GM23338 (cell line): ENCODE data around the gene AQP9. TPM values are rescaled to one million over a fixed set of nuclear protein-coding genes. Genes with fewer than 3 reads are reported as not detected.

Experiments used
- ATAC-seq: fragments of 200-7000 bp; cut with Tn5 transposase; 3 replicates; pipeline ENCODE4 v1.9.1; 2020
- DNase-seq: peaks from one replicate; pipeline ENCODE4 v3.0.0-alpha.2; 2015; ENCODE audit warnings: low spot score
- H2AFZ ChIP-seq: fragments of 200-600 bp; sonication (generic); 2 replicates; pipeline ENCODE4 v1.8.0; 2016; ENCODE audit warnings: antibody characterized with exemption, mild to moderate bottlenecking, moderate library complexity
- H3F3A ChIP-seq: fragments of 200-600 bp; sonication (generic); replicated peaks from 2 replicates; pipeline ENCODE4 v1.8.0; 2017; ENCODE audit warnings: antibody characterized with exemption, mixed run types, low read depth
- H3K27ac ChIP-seq: fragments of 200-600 bp; sonication (generic); 2 replicates; pipeline ENCODE4 v1.6.1; 2016; ENCODE audit warnings: low read depth
- H3K27me3 ChIP-seq: fragments of 200-600 bp; sonication (generic); 2 replicates; pipeline ENCODE4 v1.8.0; 2016; ENCODE audit warnings: mild to moderate bottlenecking, mixed run types, moderate library complexity; ENCODE audit not compliant: insufficient read depth
- H3K36me3 ChIP-seq: fragments of 200-600 bp; sonication (generic); 2 replicates; pipeline ENCODE4 v1.8.0; 2016; ENCODE audit warnings: mild to moderate bottlenecking; ENCODE audit not compliant: insufficient read depth
- H3K4me1 ChIP-seq: fragments of 200-600 bp; sonication (generic); 2 replicates; pipeline ENCODE4 v1.8.0; 2016; ENCODE audit warnings: mild to moderate bottlenecking, moderate library complexity; ENCODE audit not compliant: insufficient read depth
- H3K4me2 ChIP-seq: fragments of 200-600 bp; sonication (generic); 2 replicates; pipeline ENCODE4 v1.7.1; 2017; ENCODE audit warnings: mixed run types
- H3K4me3 ChIP-seq: fragments of 200-600 bp; sonication (generic); 2 replicates; pipeline ENCODE4 v1.6.1; 2016; ENCODE audit warnings: mixed run types
- H3K79me2 ChIP-seq: fragments of 200-600 bp; sonication (generic); replicated peaks from 2 replicates; pipeline ENCODE4 v1.8.0; 2017; ENCODE audit warnings: mild to moderate bottlenecking; ENCODE audit not compliant: insufficient read depth
- H3K9me2 ChIP-seq: fragments of 200-600 bp; sonication (generic); 2 replicates; pipeline ENCODE4 v1.8.0; 2017; ENCODE audit not compliant: insufficient read depth
- H4K20me1 ChIP-seq: fragments of 200-600 bp; sonication (generic); replicated peaks from 2 replicates; pipeline ENCODE4 v1.8.0; 2017; ENCODE audit warnings: mild to moderate bottlenecking; ENCODE audit not compliant: insufficient read depth
- H3K27ac Mint-ChIP-seq: 2 replicates; pipeline ENCODE4 v1.8.0; 2020; ENCODE audit warnings: inconsistent platforms, mild to moderate bottlenecking, moderate library complexity, mixed read lengths
- H3K27me3 Mint-ChIP-seq: 3 replicates; pipeline ENCODE4 v1.8.0; 2022; ENCODE audit warnings: low read depth, mild to moderate bottlenecking, moderate library complexity, mixed read lengths, inconsistent platforms; ENCODE audit not compliant: insufficient read depth, poor library complexity
- H3K36me3 Mint-ChIP-seq: 3 replicates; pipeline ENCODE4 v1.8.0; 2021; ENCODE audit warnings: low read depth, mild to moderate bottlenecking, inconsistent platforms, moderate library complexity, mixed read lengths
- H3K4me1 Mint-ChIP-seq: 3 replicates; pipeline ENCODE4 v1.8.0; 2020; ENCODE audit warnings: mild to moderate bottlenecking, inconsistent platforms, mixed read lengths
- H3K4me3 Mint-ChIP-seq: 3 replicates; pipeline ENCODE4 v1.8.0; 2021; ENCODE audit warnings: moderate library complexity, mild to moderate bottlenecking, inconsistent platforms, mixed read lengths
- H3K9me3 Mint-ChIP-seq: 3 replicates; pipeline ENCODE4 v1.8.0; 2020; ENCODE audit warnings: moderate library complexity, mild to moderate bottlenecking, inconsistent platforms, mixed read lengths
- CREB1 ChIP-seq: fragments of 250-450 bp; sonication (Bioruptor Pico); IDR thresholded peaks from 2 replicates; pipeline ENCODE4 v1.5.0; 2020; ENCODE audit warnings: low read depth, mild to moderate bottlenecking, moderate library complexity
- EZH2 ChIP-seq: fragments of 200-600 bp; sonication (generic); IDR thresholded peaks from one replicate; pipeline ENCODE4 v1.8.0; 2017; ENCODE audit warnings: antibody characterized with exemption, mild to moderate bottlenecking, low read depth; ENCODE audit not compliant: unreplicated experiment
- EZH2phosphoT487 ChIP-seq: fragments of 200-600 bp; sonication (generic); IDR thresholded peaks from one replicate; pipeline ENCODE4 v1.8.1; 2018; ENCODE audit warnings: antibody characterized with exemption; ENCODE audit not compliant: unreplicated experiment
- JUNB ChIP-seq: IDR thresholded peaks from one replicate; pipeline ENCODE4 v1.6.1; 2016; ENCODE audit warnings: antibody characterized with exemption; ENCODE audit not compliant: unreplicated experiment
- NANOG ChIP-seq: IDR thresholded peaks from 2 replicates; pipeline ENCODE4 v1.6.1; 2016; ENCODE audit warnings: antibody characterized with exemption, borderline replicate concordance
- POLR2AphosphoS5 ChIP-seq: IDR thresholded peaks from 2 replicates; pipeline ENCODE4 v1.6.1; 2016; ENCODE audit warnings: antibody characterized with exemption, low read depth
- STAT1 ChIP-seq: IDR thresholded peaks from one replicate; pipeline ENCODE4 v1.6.1; 2016; ENCODE audit warnings: antibody characterized with exemption; ENCODE audit not compliant: unreplicated experiment
- ZNF114 ChIP-seq: fragments of 250-450 bp; sonication (Bioruptor Pico); IDR thresholded peaks from 2 replicates; pipeline ENCODE4 v1.5.0; 2020; ENCODE audit warnings: mild to moderate bottlenecking, moderate library complexity
- ZNF331 ChIP-seq: fragments of 250-450 bp; sonication (Bioruptor Pico); IDR thresholded peaks from 2 replicates; pipeline ENCODE4 v1.5.0; 2020; ENCODE audit warnings: low read depth, mild to moderate bottlenecking, moderate library complexity
- ZNF462 ChIP-seq: fragments of 250-450 bp; sonication (Bioruptor Pico); IDR thresholded peaks from 2 replicates; pipeline ENCODE4 v1.5.0; 2020; ENCODE audit warnings: mild to moderate bottlenecking, moderate library complexity
- polyA plus RNA-seq: library from polyadenylated mRNA; unstranded; fragments of >200 nt; fragmentation: Nextera tagmentation; extraction: Ambion mirVana; gene quantifications from 2 replicates; pipeline ENCODE4 v1.2.1, GENCODE V29; 2016
- total RNA-seq: library from RNA; depleted of rRNA; stranded (reverse); fragments of >200 nt; shearing (Covaris generic); gene quantifications from 2 replicates; pipeline ENCODE4 v1.2.3, GENCODE V29; 2014
- TF ChIP-seq, protein P1 (sequence below), 2 experiments: fragments of 200-600 bp in 1 of 2; sonication (generic) in 1 of 2; conservative IDR thresholded peaks; 2 replicates each; pipeline versions ENCODE4 v1.5.1 to v1.6.1; 2016 to 2017; ENCODE audit warnings: antibody characterized with exemption in 2 of 2, low read depth in 2 of 2, mild to moderate bottlenecking in 2 of 2, moderate library complexity in 1 of 2
- TF ChIP-seq, protein P2 (sequence below): IDR thresholded peaks from one replicate; pipeline ENCODE4 v1.6.1; 2018; ENCODE audit warnings: antibody characterized with exemption; ENCODE audit not compliant: unreplicated experiment

Gene AQP9
- total and polyA plus RNA-seq, 2 experiments from 2014 or later = not detected

DNA sequence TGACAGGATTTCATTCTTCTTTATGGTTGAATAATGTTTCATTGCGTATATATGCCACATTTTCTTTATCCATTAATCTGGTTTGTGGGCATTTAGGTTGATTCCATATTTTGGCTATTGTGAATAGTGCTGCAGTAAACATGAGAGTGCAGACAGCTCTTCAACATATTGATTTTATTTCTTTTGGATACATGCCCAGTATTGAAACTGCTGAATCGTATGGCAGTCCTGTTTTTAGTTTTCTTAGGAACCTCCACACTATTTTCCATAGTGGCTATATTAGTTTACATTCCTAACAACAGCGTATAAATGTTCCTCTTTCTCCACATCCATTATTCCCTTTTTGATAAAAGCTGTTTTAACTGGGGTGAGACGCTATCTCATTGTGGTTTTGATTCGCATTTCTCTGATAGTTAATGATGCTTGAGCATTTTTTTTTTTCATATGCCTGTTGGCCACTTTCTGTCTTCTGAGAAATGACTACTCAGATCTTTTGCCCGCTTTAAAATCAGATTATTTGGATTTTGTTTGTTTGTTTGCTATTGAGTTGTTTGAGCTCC lies 21.7 kb downstream of the AQP9 start:
- no peak overlapping the region for H3K4me3 Mint-ChIP-seq
- H3K27ac Mint-ChIP-seq = no peak overlapping the region
- H3K36me3 ChIP-seq = no peaks in the 10 kb centered on the region
- no peak overlapping the region for H2AFZ ChIP-seq
- no peaks in the 10 kb centered on the region for H3K9me3 Mint-ChIP-seq
- no peaks in the 10 kb centered on the region for H3K4me1 ChIP-seq
- no peaks in the 10 kb centered on the region for H3K4me1 Mint-ChIP-seq
- H3K27me3 ChIP-seq = no peaks in the 10 kb centered on the region
- H3K79me2 ChIP-seq = no peaks in the 10 kb centered on the region
- DNase-seq = no peak
- no peak overlapping the region for H3K4me3 ChIP-seq
- H4K20me1 ChIP-seq = no peaks in the 10 kb centered on the region
- no peaks in the 10 kb centered on the region for H3K36me3 Mint-ChIP-seq
- H3K4me2 ChIP-seq = no peak overlapping the region
- H3F3A ChIP-seq = no peaks in the 10 kb centered on the region
- H3K27me3 Mint-ChIP-seq = peaks cover 2% of the 10 kb centered on the region
- peaks cover 7% of the 10 kb centered on the region; the same call in 1 of the 2 replicates for H3K9me2 ChIP-seq
- H3K27ac ChIP-seq = no peak overlapping the region
- TF ChIP-seq EZH2 = no peak
- TF ChIP-seq, protein P1, sequence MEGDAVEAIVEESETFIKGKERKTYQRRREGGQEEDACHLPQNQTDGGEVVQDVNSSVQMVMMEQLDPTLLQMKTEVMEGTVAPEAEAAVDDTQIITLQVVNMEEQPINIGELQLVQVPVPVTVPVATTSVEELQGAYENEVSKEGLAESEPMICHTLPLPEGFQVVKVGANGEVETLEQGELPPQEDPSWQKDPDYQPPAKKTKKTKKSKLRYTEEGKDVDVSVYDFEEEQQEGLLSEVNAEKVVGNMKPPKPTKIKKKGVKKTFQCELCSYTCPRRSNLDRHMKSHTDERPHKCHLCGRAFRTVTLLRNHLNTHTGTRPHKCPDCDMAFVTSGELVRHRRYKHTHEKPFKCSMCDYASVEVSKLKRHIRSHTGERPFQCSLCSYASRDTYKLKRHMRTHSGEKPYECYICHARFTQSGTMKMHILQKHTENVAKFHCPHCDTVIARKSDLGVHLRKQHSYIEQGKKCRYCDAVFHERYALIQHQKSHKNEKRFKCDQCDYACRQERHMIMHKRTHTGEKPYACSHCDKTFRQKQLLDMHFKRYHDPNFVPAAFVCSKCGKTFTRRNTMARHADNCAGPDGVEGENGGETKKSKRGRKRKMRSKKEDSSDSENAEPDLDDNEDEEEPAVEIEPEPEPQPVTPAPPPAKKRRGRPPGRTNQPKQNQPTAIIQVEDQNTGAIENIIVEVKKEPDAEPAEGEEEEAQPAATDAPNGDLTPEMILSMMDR (conservative IDR thresholded peaks at IDR 0.05; ENCODE audit: low read depth in 2 of 2) = no peak
- TF ChIP-seq POLR2AphosphoS5 = no peak
- no peak for TF ChIP-seq CREB1 (CRISPR knock-in tag)
- TF ChIP-seq STAT1 = no peak
- no peak for TF ChIP-seq JUNB
- no peak for TF ChIP-seq ZNF462 (CRISPR knock-in tag)
- TF ChIP-seq ZNF114 = no peak
- TF ChIP-seq ZNF331 (CRISPR knock-in tag) = no peak
- no peak for TF ChIP-seq EZH2phosphoT487
- no peak for TF ChIP-seq NANOG
- TF ChIP-seq, protein P2, sequence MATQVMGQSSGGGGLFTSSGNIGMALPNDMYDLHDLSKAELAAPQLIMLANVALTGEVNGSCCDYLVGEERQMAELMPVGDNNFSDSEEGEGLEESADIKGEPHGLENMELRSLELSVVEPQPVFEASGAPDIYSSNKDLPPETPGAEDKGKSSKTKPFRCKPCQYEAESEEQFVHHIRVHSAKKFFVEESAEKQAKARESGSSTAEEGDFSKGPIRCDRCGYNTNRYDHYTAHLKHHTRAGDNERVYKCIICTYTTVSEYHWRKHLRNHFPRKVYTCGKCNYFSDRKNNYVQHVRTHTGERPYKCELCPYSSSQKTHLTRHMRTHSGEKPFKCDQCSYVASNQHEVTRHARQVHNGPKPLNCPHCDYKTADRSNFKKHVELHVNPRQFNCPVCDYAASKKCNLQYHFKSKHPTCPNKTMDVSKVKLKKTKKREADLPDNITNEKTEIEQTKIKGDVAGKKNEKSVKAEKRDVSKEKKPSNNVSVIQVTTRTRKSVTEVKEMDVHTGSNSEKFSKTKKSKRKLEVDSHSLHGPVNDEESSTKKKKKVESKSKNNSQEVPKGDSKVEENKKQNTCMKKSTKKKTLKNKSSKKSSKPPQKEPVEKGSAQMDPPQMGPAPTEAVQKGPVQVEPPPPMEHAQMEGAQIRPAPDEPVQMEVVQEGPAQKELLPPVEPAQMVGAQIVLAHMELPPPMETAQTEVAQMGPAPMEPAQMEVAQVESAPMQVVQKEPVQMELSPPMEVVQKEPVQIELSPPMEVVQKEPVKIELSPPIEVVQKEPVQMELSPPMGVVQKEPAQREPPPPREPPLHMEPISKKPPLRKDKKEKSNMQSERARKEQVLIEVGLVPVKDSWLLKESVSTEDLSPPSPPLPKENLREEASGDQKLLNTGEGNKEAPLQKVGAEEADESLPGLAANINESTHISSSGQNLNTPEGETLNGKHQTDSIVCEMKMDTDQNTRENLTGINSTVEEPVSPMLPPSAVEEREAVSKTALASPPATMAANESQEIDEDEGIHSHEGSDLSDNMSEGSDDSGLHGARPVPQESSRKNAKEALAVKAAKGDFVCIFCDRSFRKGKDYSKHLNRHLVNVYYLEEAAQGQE = no peak
- no peak for ATAC-seq
